ENCODE measurements around the gene RIN1.
A peak's percentile ranks its signal among the peaks of the same experiment; 100 is the strongest.

The RIN1 gene

GRCh38 chr11:66335531-66336233 is 552 bp downstream of the RIN1 start:
- no peak for DNase-seq (ENCODE audit: low read depth in 2 of 3, low spot score in 2 of 3)

DNA sequence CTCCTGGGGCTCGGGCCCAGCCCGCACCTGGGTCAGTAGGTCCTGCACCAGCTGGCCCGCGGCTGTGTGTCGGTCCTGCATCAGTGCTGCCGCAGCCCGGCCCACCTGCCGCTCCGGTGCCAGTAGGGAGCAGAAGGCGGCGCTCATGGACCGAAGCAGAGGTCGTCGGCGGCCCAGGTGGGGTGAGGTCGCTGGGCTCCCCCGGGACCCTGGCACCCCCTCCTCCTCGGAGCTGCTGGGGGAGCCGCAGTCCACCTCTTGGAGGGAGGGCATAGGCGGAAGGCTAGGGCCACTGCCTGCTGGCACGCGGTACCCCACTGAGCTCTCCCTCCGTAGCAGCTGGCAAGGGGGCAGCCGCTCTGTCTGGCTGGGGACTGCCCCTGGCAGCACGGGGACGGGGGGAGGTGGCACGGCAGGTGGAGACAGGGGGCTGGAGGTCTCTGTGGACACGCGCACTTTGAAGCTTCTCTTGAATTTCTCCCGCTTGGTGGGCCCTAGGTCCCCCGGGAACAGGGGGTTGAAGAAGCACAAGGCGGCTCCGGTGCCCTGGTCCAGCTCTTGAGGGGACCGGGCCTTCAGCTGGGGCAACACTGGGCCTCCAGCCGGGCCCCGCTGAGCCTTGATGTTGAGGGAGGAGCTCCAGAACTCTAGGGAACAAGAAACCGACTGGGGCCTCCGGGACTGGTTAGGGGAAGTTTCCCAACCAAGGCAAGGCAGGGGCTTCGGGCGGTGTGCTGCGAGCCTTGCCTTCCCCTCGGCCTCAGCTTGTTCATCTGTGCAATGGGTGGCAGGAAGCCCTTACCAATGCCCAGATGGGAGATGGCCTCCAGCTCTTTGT is 1.4 kb downstream of the RIN1 start:
- DNase-seq (ENCODE audit: low read depth in 2 of 3, low spot score in 2 of 3), result no peak

DNA sequence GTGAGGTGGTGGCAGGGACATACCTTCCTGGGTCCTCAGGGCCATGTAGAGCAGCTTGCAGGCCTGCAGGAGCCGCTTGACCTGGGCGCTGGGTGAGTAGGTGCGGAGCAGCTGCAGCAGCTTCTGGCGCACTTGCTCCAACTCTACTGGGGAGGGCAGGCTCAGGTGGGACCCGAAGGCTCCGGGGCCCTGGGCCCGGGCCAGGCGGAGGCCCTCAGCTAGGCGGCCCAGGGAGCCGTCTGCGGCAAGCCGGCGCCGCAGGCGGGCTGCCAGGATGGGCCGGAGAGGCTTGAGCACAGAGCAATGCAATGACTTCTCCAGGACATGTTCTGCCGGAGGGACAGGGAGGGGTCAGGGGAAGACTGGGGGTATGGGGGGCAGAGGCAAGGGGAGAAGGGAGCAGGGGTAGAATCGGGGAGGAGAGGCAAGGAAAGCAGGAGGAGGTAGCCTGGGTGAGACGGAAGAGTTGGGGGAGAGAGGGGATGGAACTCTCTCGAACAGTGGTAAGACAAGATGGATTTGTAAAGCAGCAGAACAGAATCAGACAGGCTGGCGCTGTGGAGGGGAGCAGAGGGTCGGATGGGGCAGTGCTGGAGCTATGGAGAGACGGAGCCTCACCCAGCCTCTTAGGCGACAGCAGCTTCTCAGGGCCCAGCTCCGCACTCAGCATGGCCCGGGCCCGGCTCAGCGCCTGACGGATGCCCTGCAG is 2.2 kb downstream of the RIN1 start:
- DNase-seq (ENCODE audit: low read depth in 2 of 3, low spot score in 2 of 3), result no peak

DNA sequence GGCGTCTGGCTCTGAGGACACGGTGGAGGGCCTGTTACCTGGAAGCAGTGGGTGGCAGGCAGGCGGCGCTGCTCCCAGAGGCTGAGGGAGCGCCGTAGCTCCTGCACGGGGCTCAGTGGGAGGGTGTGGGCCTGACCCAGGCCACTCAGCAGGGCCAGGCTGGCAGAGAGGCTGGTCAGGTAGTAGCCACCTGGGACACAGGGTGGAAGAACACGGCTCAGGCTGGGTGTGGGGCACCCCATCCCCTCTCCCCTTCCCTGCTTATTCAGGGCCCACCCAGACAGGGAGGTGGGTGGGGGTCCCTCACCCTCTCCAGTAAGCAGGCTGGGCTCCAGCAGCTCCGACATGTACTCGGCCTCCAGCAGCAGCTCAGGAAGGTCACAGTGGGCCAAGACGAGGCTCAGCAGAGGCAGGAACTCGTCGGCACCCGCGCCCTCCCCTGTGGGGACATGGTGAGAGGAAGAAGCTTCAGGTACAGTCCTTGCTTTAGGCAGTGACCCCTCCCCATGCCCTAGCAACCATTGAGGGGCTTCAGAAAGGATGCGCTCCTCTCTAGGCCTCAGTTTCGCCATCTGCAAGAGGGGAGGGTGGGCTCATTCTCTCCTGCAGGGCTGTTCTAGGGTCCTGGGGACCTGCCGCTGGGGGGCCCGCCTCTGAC is 2.9 kb downstream of the RIN1 start:
- DNase-seq (ENCODE audit: low read depth in 2 of 3, low spot score in 2 of 3), result no peak

GRCh38 chr11:66332371-66333219 is 3.6 kb downstream of the RIN1 start:
- no peak for DNase-seq (ENCODE audit: low read depth in 2 of 3, low spot score in 2 of 3)

- no peak for DNase-seq (ENCODE audit: low read depth in 2 of 3, low spot score in 2 of 3)
Observed at GRCh38 chr11:66331542-66332370, 4.5 kb downstream of the RIN1 start.

DNA sequence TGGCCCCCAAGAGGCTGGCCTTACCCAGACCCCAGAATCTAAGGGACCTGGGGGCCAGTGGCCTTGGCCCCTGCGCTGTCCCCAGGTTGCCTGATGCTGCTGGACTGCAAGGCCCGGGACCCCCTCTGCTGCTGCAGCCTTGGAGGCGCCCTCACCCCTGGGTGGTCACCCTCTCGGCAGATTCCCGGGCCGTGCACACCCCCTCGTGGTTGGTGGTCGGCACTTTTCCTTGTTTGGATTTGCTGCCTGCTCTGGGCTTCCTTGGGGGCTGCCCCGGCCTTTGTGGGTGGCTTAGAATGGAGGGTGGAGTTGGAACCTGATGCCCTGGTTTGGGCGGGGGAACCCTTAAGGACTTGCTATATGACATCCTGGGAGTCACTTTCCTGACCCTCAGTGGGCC is 5.3 kb downstream of the RIN1 start:
- DNase-seq (ENCODE audit: low read depth in 2 of 3, low spot score in 2 of 3), result no peak

DNA sequence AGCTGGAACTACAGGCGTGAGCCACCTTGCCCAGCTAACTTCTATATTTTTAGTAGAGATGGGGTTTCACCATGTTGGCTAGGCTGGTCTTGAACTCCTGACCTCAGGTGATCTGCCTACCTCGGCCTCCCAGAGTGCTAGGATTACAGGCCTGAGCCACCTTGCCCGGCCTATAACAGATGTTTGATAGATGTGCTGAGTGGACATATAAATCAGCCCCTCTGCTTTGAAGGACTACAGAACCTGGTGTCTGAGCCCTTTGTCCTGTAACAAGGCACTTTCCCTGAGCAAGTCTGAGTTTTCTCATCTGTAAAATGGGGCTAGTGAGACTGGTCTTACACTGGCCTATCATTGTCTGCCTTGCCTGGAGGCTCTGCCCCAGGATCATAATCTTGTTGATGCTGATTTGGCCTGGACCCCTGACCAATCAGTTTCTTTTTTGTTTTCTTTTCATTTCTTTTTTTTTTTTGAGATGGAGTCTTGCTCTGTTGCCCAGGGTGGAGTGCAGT is 7.0 kb downstream of the RIN1 start:
- no peak for DNase-seq (ENCODE audit: low read depth in 2 of 3, low spot score in 2 of 3)

GRCh38 chr11:66328302-66329144 is 7.7 kb downstream of the RIN1 start:
- DNase-seq (ENCODE audit: low read depth in 2 of 3, low spot score in 2 of 3), result peak; percentile 65 to 72 (median 69)

GRCh38 chr11:66328031-66328301 is 8.3 kb downstream of the RIN1 start:
- no peak for DNase-seq (ENCODE audit: low read depth in 2 of 3, low spot score in 2 of 3)

DNA sequence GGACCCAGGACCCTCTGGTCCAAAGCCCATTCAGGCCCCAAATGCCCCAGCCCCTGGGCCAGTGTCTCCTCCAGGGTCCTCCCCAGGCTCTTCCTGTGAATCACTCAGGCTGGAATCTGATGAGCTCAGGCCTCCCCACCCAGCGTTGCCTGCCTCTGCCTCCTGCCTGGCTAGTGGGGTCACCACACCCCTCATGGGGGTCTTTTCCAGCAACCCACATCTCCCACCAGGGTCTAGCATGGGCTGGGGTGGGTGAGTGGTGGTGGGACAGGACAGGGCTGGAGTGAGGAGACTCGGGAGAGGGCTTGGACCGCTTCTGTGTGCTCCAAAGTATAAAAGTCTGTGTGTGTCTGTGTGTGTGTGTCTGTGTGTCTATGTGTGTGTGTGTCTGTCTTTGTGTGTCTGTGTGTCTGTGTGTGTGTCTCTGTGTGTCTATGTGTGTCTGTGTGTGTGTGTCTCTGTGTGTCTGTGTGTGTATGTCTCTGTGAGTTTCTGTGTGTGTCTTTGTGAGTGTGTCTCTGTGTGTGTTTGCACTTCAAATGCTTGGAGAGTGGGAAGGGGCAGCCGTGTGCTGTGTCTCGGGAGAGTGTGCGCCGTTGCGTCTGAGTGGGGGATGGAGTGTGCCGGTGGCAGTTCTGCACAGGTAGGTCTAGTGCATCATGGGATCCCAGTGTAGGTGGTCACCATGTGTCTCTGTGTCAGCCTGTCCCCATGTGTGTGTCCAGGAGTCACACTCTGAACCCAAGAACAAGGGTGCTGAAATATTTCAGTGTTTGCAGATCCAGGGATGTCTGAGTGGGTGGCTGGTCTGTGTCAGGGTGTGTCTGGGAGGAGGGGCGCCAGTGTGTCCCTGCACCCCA is 8.8 kb downstream of the RIN1 start:
- no peak for DNase-seq (ENCODE audit: low read depth in 2 of 3, low spot score in 2 of 3)

- no peak for DNase-seq (ENCODE audit: low read depth in 2 of 3, low spot score in 2 of 3)
Observed at GRCh38 chr11:66326261-66327111, 9.7 kb downstream of the RIN1 start.

GRCh38 chr11:66325263-66325671 is 11.0 kb downstream of the RIN1 start:
- DNase-seq (ENCODE audit: low read depth in 2 of 3, low spot score in 2 of 3), result no peak

DNA sequence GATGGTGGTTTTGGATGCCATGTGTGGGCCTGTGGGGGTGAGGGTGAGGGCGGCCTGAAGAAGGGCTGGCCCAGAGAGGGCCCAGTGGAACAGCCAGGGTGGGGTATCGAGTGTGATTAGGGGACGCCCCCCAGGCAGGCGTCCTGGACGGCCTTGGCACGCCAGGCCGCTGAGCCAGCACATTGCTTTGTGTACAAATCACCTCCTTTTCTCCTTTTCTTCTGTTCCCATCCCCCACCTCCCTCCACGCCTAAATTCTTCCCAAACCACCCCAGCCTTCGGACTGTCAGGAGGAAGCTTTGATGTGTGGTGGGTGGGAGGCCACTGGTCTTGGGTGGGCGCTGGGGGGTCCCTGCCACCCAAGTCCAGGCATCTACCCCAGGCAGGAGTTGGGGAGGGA is 11.6 kb downstream of the RIN1 start:
- DNase-seq (ENCODE audit: low read depth in 2 of 3, low spot score in 2 of 3), result no peak

GRCh38 chr11:66323684-66324083 is 12.6 kb downstream of the RIN1 start:
- DNase-seq (ENCODE audit: low read depth in 2 of 3, low spot score in 2 of 3), result no peak

- DNase-seq (ENCODE audit: low read depth in 2 of 3, low spot score in 2 of 3), result no peak
Observed at GRCh38 chr11:66322732-66323427, 13.4 kb downstream of the RIN1 start.

All from activated CD8-positive, alpha-beta memory T cell treated with anti-CD3 and anti-CD28 coated beads for 48 hours (primary cell).